NCI-H2171 treated with DMSO at 0.1 percent for 48 hours (cell line): ENCODE measurements around the gene PMAIP1.

Source experiments
- DNase-seq: peaks from one replicate; lab custom pipeline; 2025; lab: John Stamatoyannopoulos, UW

Gene PMAIP1

GRCh38 chr18:59912007-59912550, 12.3 kb downstream of the PMAIP1 start:
- no peak for DNase-seq

DNA sequence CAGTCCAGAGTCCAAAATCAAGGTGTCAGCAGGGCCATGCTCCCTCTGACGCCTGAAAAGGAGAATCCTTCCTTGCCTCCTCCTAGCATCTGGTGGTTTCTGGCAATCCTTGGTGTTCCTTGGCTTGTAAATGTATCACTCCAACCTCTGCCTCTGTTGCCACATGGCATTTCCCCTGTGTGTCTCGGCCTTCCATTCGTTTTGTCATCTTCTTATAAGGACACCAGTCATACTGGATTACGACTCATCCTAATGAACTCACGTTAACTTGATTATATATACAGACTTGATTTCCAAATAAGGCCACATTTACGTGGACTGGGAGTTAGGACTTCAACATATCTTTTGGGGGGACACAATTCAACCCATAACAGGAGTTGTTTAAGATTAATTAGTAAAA, 15.8 kb downstream of the PMAIP1 start:
- no peak for DNase-seq

GRCh38 chr18:59916746-59917145, 16.9 kb downstream of the PMAIP1 start:
- no peak for DNase-seq

DNA sequence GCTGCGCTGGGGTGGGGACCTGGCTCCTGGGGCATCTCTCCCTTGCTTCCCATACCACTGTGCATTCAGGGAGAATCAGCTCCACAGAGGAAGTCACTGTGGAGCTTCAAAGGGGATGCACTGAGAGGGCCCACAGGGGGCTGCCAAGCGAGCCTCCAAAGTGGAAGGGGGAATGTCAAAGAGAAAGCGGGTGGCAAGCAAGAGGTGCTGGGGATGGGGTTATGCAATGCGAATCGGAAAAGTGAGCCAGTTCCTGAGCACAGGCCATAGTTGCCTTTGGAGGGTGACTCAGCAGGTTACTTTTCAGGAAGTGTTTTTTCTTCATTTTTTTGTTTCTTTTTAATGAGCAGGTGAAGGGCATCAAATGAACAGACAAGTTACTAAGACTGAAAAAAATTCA, 17.6 kb downstream of the PMAIP1 start:
- DNase-seq, result peak; percentile 29

DNA sequence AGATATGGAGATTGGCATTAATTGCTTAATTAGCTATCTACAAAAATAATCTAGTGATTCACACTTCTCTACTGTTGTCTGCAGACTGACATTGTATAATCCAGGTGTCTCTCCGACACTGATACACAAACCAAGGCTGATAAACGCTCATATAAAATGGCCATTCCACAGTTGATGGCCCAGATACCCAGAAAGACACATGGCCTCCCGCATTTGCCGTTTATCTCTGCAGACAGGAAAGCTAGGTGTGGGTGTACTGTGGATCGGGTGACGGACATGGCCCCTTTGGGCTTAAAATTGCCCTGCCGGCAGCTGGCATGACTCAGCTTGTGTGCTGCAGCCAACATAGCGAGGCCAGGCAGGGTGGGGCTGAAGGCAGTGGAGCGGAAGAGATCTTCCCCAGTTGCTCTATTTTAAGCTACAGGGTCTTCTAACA, 18.5 kb downstream of the PMAIP1 start:
- peak; percentile 97 for DNase-seq

DNA sequence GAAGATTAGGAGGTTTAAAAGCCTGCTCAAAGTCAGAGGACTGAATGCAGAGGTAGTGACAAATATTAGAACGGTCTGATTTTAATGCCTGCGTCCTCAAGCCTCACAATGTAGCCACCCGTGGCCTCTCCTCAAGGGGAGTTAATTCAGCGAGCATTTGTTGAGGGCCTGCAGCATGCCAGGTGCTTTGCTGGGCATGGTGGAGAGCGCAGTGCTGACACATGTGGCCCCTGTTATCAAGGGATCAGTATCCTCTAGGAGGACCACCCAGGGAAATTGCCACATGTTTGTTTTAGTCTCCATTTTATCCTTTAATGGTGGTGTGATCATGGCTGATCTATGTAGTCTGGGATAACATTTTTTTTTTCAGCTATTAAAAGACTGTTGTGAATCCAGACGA, 19.2 kb downstream of the PMAIP1 start:
- DNase-seq, result peak; percentile 59

DNA sequence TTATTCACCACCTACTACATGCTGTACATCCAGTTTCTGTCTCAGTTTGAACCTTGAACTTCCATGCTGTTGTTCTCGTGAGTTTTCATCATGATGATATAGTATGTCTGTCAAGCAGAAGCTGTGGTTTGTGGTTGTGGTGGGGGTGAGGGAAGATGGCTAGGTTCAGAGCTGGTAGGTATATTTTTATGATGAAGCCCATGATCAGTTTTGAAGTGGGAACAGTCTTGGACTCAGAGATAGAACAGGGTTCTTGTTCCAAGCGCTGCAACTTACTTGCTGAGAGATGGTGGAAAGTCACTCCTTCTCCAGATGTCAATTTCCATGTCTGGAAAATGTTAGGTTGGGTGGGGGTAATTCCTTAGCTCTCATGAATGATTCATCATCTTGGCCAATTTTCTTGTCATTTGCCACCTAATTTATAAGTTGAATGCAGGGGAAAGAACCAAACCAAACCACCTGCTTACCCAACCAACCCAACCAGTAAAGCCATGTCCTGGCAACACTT, 21.6 kb downstream of the PMAIP1 start:
- DNase-seq, result no peak

DNA sequence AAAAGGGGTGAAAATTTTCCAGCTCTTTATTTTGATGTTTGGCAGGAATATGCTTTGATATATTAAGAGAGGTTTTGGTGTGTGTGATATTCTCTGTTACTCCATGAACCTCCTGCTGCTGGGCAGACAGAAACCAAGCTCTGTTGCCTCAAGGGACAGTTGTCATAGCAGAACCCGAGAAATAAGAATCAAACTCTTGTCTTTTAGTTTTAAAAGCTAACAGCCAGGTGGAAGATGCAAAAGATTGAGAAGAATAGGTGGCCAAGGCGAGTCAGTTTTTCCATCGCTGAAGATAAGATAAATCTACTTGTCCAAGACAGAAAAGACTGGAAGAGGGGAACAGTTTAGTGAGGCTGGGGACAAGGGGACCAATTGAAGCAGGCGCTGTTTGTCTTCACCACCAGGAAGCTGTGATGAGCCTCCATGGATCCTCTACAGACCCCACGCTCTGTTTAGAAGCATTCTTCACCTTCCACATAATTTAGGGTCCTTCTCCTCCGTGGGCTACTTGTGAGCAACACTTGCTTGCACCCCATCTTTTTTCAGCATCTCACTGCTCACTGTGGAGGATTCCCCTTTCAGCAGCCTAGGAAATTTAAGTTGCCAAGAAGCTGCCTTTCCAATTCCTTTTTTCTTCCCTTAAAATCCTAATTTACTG, 23.9 kb downstream of the PMAIP1 start:
- DNase-seq, result no peak

DNA sequence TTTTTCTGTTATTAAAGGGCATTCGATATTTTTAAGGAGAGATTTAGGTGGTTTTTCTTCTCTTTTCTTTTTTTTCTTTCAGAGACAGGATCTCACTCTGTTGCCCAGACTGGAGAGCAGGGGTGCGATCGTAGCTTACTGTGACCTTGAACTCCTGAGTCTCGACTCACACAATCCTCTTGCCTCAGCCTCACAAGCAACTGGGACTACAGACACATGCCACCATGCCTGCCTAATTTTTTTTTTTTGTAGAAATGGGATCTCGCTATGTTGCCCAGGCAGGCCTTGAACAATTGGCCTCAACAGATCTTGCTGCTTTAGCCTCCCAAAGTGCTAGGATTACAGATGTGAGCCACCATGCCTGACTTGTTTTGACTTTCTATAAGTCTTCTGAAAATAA, 26.3 kb downstream of the PMAIP1 start:
- no peak for DNase-seq

DNA sequence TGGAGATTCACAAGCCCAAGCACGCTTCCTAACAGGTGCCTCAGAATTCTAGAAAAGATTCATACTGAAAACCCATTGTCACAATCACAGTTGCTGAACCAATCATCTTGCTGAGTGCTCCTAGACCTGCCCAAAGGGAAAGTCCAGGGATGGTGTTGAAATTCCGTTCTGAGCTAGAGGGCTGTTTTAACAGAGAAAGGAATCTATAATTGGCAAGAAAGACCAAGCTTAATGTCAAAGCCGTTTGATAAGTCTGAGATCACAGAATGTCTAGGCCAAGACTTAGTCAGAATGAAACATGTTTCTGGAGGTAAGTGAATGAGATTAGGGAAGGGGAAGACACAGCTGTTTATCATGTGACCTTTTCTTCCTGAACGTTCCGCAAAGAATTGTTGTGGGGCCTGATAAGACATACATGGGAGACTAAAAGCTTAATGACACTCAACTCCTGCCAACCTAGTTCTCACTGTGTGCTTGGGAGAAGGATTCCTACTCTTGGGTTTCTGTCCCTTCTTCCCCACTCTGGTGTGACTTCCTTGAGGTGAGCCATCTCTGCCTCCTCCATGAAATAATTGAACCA, 27.5 kb downstream of the PMAIP1 start:
- DNase-seq, result peak; percentile 14

DNA sequence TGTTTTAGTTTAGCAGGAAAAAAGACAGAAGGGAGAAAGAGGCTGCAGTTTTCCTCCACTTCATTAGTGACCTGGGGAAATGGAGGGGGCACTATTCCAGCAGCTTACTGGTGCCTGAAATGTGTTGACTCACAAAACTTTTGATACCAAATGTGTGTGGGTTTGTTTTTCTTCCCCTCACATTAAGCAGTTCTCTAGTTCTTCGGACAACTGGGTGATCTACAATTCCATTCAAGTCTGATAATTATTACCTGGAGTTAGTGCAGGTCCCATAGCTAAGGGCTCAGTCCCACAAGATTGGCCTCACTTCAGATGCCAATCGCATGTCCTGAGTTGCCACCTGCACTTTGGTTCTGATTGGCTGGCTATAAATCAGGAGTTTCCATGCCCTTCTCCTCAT, 28.4 kb downstream of the PMAIP1 start:
- DNase-seq, result no peak

DNA sequence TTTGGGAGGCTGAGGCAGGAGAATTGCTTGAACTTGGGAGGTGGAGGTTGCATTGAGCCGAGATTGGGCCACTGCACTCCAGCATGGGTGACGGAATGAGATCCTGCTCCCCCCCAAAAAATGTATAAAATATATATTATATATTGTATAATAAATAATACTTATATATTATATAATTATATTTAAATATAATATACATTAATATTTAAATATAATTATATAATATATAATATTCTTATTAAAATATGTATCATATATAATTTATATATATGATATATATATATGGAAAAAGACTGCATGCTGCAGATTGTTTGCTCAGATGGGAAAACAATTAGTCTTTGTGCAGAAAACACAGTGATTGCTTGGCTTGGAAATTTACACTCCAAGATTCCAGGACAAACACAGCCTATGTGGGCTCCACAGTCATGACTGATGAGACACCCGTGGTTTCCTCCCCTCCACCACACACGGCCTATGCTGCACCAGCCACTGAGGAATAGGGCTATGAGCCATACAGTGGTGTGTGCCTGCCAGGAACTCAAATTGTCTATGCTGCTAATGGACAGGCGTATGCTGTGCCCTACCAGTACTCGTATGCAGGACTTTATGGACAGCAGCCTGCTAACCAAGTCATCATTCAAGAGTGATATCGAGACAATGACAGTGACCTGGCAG, 30.0 kb downstream of the PMAIP1 start:
- no peak for DNase-seq

GRCh38 chr18:59932401-59932800, 32.6 kb downstream of the PMAIP1 start:
- DNase-seq, result peak; percentile 44

GRCh38 chr18:59938676-59939075, 38.9 kb downstream of the PMAIP1 start:
- no peak for DNase-seq

DNA sequence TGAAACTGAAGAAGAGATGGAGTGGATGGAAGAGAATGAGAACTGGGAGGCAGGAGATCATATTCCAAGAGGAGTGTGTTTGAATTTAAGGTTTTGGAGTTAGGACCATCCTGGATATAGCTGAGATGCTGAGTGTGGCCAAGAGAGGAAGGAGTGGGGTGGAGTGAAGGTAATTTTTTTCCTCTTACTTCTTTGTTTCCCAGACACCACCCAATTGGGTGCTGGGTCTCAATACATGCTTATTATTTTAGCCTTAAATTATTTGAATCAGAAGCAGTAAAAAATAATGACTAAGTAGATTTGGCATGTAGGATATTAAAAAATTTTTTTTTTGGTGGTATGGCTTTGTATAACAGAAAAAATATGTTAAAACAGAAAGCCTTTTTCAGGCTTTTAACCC, 39.3 kb downstream of the PMAIP1 start:
- no peak for DNase-seq

- DNase-seq, result no peak
Measured at GRCh38 chr18:59940068-59940467, 40.3 kb downstream of the PMAIP1 start.

GRCh38 chr18:59941331-59941730, 41.5 kb downstream of the PMAIP1 start:
- DNase-seq, result no peak

DNA sequence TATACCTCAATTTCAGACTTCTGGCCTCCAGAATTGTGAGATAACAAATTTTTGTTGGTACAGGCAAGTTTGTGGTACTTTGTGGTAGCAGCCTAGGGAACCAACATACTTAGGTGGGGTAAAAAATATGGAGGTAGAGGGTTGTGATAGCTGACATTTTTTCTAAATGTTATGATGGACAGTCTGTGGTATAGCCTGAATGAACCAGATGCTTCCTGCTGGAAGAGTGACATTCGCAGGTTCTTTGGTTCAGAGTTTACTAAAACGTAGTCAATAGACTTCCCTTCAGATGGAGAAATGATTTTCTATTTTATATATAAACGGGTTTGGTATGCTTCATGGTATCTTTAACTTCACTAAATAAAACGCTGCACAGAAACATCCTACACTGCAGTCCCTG, 42.8 kb downstream of the PMAIP1 start:
- no peak for DNase-seq

DNA sequence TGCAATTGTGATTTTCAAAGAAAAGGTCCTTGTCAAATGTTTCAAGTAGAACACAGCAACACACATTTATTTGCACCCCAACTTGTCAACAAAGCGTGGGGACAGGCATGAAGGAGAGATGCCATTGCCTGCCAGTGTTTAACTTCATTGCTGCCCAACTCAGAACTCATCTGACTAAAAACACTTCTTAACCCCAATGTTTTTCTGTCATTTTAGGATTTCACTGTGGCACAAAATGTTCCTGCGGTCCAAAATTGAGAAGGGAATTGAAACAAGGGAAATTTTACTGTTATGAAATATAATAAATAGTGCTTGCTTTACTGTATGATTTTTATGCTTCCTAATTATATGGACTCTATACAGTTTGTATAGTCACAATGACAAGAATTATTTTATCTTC, 45.7 kb downstream of the PMAIP1 start:
- DNase-seq, result no peak

- DNase-seq, result peak; percentile 25
Measured at GRCh38 chr18:59950215-59950944, 50.6 kb downstream of the PMAIP1 start.

GRCh38 chr18:59951591-59951990, 51.8 kb downstream of the PMAIP1 start:
- no peak for DNase-seq

DNA sequence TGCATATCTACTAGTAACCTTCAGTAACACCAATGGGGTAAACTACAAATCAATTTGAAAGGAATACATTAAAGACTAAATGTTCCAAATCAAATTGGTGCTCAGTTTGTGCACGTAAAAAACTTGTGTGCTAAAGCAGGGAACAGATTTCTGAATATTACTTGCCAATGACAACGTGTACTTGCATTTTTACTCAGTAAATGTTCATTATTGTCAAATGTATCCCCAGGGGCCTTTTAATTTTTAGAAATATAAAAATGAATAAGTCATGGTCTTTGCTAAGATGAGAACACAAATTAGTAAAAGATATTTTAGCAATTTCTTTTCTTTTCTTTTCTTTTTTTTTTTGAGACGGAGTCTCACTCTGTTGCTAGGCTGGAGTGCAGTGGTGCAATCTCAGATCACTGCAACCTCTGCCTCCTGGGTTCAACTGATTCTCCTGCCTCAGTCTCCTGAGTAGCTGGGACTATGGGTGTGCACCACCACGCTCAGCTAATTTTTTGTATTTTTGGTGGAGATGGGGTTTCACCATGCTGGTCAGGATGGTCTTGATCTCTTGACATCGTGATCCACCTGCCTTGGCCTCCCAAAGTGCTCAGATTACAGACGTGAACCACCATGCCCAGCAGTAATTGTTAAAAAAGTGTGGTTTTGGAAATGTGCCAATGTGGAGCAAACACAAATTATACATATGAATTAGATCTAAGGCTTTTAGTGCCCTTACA, 52.6 kb downstream of the PMAIP1 start:
- peak; percentile 21 for DNase-seq
